ENCODE results near the gene HES7.

DNA sequence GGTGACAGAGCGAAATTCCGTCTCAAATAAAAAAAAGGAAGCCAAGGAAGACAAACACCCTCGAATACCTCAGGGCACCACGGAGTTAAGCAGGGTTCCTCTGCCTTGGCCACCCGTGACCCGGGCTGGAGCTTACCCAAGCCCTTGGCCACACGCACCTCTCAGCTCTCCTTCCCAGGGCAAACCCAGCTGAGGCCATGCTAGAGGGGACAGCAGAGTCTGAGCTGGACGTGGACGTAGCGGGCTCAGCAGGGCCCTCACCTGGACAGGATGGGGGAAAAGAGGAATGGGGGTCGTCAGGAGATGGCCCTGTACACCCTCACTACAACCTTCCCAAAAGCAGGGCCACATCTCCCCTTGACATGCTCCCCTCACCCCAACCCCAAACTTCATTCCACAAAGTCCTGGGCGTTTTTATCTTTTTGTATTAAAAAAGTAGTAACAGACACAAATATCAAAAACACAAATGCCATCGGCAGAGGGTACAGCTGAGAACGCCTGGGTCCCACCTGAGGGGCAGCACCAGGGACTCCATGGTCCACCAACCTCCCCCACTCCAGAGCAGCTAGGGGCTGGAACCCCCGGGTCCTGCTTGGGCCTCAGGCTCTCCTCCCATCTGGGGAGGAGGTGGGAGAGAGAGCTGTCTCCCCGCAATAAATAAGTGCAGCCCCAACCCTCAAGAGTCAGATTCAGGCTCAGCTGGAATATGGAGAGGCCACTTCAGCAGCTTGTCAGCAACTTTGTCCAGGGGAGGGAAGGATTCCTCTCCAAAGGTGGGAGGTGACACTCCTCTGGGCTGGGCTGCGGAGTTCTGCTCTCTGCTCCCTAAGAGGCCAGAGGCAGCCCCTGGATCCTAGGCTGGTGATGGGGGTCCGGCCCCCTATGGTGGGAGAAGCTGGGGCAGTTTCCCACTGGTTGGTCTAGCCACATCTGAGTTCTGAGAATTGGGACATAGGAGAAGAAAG is 16.4 kb upstream of the HES7 start:
- TF ChIP-seq, protein P1, sequence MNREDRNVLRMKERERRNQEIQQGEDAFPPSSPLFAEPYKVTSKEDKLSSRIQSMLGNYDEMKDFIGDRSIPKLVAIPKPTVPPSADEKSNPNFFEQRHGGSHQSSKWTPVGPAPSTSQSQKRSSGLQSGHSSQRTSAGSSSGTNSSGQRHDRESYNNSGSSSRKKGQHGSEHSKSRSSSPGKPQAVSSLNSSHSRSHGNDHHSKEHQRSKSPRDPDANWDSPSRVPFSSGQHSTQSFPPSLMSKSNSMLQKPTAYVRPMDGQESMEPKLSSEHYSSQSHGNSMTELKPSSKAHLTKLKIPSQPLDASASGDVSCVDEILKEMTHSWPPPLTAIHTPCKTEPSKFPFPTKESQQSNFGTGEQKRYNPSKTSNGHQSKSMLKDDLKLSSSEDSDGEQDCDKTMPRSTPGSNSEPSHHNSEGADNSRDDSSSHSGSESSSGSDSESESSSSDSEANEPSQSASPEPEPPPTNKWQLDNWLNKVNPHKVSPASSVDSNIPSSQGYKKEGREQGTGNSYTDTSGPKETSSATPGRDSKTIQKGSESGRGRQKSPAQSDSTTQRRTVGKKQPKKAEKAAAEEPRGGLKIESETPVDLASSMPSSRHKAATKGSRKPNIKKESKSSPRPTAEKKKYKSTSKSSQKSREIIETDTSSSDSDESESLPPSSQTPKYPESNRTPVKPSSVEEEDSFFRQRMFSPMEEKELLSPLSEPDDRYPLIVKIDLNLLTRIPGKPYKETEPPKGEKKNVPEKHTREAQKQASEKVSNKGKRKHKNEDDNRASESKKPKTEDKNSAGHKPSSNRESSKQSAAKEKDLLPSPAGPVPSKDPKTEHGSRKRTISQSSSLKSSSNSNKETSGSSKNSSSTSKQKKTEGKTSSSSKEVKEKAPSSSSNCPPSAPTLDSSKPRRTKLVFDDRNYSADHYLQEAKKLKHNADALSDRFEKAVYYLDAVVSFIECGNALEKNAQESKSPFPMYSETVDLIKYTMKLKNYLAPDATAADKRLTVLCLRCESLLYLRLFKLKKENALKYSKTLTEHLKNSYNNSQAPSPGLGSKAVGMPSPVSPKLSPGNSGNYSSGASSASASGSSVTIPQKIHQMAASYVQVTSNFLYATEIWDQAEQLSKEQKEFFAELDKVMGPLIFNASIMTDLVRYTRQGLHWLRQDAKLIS (CRISPR knock-in tag; IDR thresholded peaks at IDR 0.05), result no peak
- TF ChIP-seq, protein P2, sequence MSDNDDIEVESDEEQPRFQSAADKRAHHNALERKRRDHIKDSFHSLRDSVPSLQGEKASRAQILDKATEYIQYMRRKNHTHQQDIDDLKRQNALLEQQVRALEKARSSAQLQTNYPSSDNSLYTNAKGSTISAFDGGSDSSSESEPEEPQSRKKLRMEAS (CRISPR knock-in tag; IDR thresholded peaks at IDR 0.05), result no peak
- TF ChIP-seq, protein P3, sequence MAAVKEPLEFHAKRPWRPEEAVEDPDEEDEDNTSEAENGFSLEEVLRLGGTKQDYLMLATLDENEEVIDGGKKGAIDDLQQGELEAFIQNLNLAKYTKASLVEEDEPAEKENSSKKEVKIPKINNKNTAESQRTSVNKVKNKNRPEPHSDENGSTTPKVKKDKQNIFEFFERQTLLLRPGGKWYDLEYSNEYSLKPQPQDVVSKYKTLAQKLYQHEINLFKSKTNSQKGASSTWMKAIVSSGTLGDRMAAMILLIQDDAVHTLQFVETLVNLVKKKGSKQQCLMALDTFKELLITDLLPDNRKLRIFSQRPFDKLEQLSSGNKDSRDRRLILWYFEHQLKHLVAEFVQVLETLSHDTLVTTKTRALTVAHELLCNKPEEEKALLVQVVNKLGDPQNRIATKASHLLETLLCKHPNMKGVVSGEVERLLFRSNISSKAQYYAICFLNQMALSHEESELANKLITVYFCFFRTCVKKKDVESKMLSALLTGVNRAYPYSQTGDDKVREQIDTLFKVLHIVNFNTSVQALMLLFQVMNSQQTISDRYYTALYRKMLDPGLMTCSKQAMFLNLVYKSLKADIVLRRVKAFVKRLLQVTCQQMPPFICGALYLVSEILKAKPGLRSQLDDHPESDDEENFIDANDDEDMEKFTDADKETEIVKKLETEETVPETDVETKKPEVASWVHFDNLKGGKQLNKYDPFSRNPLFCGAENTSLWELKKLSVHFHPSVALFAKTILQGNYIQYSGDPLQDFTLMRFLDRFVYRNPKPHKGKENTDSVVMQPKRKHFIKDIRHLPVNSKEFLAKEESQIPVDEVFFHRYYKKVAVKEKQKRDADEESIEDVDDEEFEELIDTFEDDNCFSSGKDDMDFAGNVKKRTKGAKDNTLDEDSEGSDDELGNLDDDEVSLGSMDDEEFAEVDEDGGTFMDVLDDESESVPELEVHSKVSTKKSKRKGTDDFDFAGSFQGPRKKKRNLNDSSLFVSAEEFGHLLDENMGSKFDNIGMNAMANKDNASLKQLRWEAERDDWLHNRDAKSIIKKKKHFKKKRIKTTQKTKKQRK (IDR thresholded peaks at IDR 0.05; ENCODE audit: borderline replicate concordance, low read depth, low read length), result no peak
- TF ChIP-seq, protein P4, sequence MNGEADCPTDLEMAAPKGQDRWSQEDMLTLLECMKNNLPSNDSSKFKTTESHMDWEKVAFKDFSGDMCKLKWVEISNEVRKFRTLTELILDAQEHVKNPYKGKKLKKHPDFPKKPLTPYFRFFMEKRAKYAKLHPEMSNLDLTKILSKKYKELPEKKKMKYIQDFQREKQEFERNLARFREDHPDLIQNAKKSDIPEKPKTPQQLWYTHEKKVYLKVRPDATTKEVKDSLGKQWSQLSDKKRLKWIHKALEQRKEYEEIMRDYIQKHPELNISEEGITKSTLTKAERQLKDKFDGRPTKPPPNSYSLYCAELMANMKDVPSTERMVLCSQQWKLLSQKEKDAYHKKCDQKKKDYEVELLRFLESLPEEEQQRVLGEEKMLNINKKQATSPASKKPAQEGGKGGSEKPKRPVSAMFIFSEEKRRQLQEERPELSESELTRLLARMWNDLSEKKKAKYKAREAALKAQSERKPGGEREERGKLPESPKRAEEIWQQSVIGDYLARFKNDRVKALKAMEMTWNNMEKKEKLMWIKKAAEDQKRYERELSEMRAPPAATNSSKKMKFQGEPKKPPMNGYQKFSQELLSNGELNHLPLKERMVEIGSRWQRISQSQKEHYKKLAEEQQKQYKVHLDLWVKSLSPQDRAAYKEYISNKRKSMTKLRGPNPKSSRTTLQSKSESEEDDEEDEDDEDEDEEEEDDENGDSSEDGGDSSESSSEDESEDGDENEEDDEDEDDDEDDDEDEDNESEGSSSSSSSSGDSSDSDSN (IDR thresholded peaks at IDR 0.05; ENCODE audit: borderline replicate concordance in 1 of 2, low read depth in 2 of 2, low read length in 2 of 2), result no peak
- no peak for TF ChIP-seq POLR2AphosphoS5 (IDR thresholded peaks at IDR 0.05; ENCODE audit: control insufficient read depth, insufficient read depth, low read depth, low read length)

All from K562 (cell line).